IPS-18c (cell line): ENCODE results near the gene ESRRB.
"Not testable (repeated sequence)": the region's sequence is repeated elsewhere in the genome, so short reads cannot be mapped to it uniquely, and the experiment has no call there.

Experiments used
- H3K4me3 ChIP-seq: 2 replicates; pipeline ENCODE4 v1.7.0; 2013; ENCODE audit warnings: low read depth, mild to moderate bottlenecking, low read length, moderate library complexity; ENCODE audit not compliant: insufficient read depth
- H3K9me3 ChIP-seq: one replicate; pipeline ENCODE4 v1.6.1; 2013; ENCODE audit warnings: mild to moderate bottlenecking, low read length, moderate library complexity; ENCODE audit not compliant: control insufficient read depth, insufficient read depth

The ESRRB gene

DNA sequence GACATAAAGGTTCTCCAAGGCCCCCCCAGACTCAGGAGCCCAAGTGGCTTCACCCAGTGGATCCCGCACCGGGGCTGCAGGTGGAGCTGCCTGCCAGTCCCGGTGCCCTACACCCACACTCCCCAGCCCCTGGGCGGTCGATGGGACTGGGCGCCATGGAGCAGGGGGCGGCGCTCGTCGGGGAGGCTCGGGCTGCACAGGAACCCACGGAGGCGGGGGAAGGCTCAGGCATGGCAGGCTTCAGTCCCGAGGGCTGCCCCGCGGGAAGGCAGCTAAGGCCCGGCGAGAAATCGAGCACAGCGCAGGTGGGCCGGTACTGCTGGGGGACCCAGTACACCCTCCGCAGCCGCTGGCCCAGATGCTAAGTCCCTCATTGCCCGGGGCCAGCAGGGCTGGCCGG, 160.7 kb downstream of the ESRRB start:
- H3K9me3 ChIP-seq, H3K4me3 ChIP-seq: not testable (repeated sequence)

- Histone ChIP-seq H3K9me3 (no peaks in the 10 kb centered on the region), H3K4me3 (no peak overlapping the region)
Observed at GRCh38 chr14:76537906-76538647, 162.1 kb downstream of the ESRRB start.

DNA sequence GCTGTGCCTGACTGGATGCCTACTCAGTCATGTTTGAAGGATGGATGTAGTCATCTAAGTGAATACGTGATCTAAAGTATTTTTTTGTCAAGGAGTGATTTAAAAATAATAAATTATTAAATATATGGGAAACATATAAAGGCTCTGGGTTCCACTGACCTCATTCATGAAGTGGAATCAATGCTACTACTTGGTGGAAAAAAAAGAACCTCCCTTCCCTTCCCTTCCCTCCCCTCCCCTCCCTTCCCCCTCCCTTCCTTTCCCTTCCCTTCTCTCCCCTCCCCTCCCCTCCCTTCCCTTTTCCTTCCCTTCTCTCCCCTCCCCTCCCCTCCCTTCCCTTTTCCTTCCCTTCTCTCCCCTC, 162.7 kb downstream of the ESRRB start:
- no peak overlapping the region for H3K4me3 ChIP-seq

GRCh38 chr14:76539130-76539529, 163.2 kb downstream of the ESRRB start:
- Histone ChIP-seq H3K4me3 (no peak overlapping the region), H3K9me3 (no peaks in the 10 kb centered on the region)

More for the DNA sequence above, 162.7 kb downstream of the ESRRB start:
- H3K9me3 ChIP-seq: no peaks in the 10 kb centered on the region

DNA sequence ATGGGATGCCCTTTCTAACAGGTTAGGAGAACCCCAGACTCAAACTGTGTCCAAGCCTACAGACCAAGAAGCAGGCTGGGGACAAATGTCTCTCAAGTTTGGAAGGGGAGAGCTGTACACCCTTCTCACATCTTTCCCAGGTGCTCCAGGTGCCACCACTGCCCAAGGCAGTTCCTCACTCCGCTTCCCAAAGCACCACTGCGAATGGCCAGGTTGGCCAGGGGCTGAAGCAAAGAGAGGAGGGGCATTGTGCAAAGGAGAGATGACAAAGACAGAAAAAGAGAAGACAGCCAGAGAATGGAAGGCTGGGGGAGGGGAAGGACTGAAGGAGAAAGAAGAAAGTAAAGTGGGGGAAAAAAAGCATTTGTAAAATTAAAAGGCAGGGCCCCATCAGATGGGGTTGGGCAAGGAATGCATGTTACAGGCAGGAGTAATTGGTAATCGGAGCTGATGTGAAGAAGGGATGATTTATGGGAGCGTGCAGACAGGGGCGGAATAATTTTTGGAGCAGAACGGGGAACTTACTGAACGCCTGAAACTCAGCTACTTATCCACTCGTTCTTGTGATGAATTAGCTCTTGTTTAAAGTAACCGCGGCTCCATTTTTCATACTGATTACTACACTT, 165.8 kb downstream of the ESRRB start:
- no peak overlapping the region for H3K4me3 ChIP-seq
- no peaks in the 10 kb centered on the region for H3K9me3 ChIP-seq

GRCh38 chr14:76546426-76547221, 170.7 kb downstream of the ESRRB start:
- Histone ChIP-seq H3K9me3 (no peaks in the 10 kb centered on the region), H3K4me3 (no peak overlapping the region)

DNA sequence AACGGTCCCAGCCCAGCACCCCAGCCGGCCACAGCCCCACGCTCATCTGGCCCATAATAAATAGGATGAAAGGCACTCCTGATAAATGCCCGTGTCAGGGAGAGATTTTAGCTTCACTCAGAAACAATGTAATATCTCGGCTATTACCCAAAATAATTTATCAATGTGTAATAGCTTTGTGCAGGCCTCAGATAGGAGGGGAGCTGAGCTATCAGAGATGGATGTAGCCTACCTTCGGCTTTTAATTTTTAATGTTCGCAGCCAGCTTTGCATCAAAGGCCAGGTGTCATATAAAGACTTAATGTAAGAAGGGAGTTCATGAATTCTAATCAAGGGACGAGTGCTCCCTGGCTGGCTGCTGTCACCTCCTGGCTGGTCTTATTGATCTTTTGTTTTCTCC, 171.9 kb downstream of the ESRRB start:
- Histone ChIP-seq H3K4me3 (no peak overlapping the region), H3K9me3 (no peaks in the 10 kb centered on the region)

GRCh38 chr14:76550534-76550933, 174.6 kb downstream of the ESRRB start:
- H3K4me3 ChIP-seq: no peak overlapping the region
- no peaks in the 10 kb centered on the region for H3K9me3 ChIP-seq

- H3K9me3 ChIP-seq: no peaks in the 10 kb centered on the region
Observed at GRCh38 chr14:76551116-76551515, 175.2 kb downstream of the ESRRB start.

More at GRCh38 chr14:76551116-76551515, 175.2 kb downstream of the ESRRB start:
- no peak overlapping the region for H3K4me3 ChIP-seq
